GM19438 (cell line): ENCODE results near the gene ABCF2.

ENCODE experiments used
- ATAC-seq: cut with Tn5 transposase; IDR thresholded peaks from one replicate; pipeline ENCODE4 v1.9.1; 2021; ENCODE audit warnings: low read depth; ENCODE audit not compliant: unreplicated experiment

The ABCF2 gene

GRCh38 chr7:151175047-151175792 is 51.8 kb downstream of the ABCF2 start:
- ATAC-seq, result no peak

- ATAC-seq, result no peak
Observed at GRCh38 chr7:151174246-151175046, 52.6 kb downstream of the ABCF2 start.

GRCh38 chr7:151173386-151174245 is 53.4 kb downstream of the ABCF2 start:
- ATAC-seq, result no peak

- ATAC-seq, result no peak
Observed at GRCh38 chr7:151172273-151173141, 54.5 kb downstream of the ABCF2 start.

GRCh38 chr7:151168787-151169162 is 58.2 kb downstream of the ABCF2 start:
- no peak for ATAC-seq

GRCh38 chr7:151168003-151168786 is 58.8 kb downstream of the ABCF2 start:
- ATAC-seq, result peak; percentile 61

GRCh38 chr7:151167197-151167961 is 59.6 kb downstream of the ABCF2 start, which contains the start of gene GBX1:
Gene GBX1 (minus strand): TSS chr7:151167694. CDS start chr7:151167548, 146 bp downstream.
- ATAC-seq, result no peak

GRCh38 chr7:151166629-151167196 is 60.3 kb downstream of the ABCF2 start:
- ATAC-seq, result no peak
